HEK293T (cell line): Measurements from ENCODE around the gene SCUBE1.

Experiments
- CTCF ChIA-PET: fragments of 350-600 bp; formaldehyde crosslinking; extraction: SDS; loops from one replicate; lab custom pipeline; 2021; ENCODE audit warnings: antibody characterized with exemption, inconsistent platforms; lab: Yijun Ruan, JAX
- POLR2A ChIA-PET: fragments of 350-600 bp; formaldehyde crosslinking; extraction: SDS; loops from one replicate; lab custom pipeline; 2020; ENCODE audit warnings: antibody characterized with exemption, inconsistent platforms; lab: Yijun Ruan, JAX
- DNase-seq: peaks from one replicate; pipeline ENCODE4 v3.0.0; 2012; ENCODE audit warnings: mixed read lengths; ENCODE audit errors: extremely low spot score
- ARNT ChIP-seq: fragments of 450-650 bp; IDR thresholded peaks from 2 replicates; pipeline ENCODE4 v1.6.1; 2017; ENCODE audit warnings: mild to moderate bottlenecking
- BHLHE40 ChIP-seq: fragments of 450-650 bp; IDR thresholded peaks from 2 replicates; pipeline ENCODE4 v1.6.1; 2016; ENCODE audit warnings: mild to moderate bottlenecking, moderate library complexity, borderline replicate concordance
- CTBP1 ChIP-seq: fragments of 450-650 bp; IDR thresholded peaks from 2 replicates; pipeline ENCODE4 v1.6.1; 2016; ENCODE audit warnings: borderline replicate concordance
- ELF4 ChIP-seq: fragments of 450-650 bp; IDR thresholded peaks from 2 replicates; pipeline ENCODE4 v1.6.1; 2017; ENCODE audit warnings: antibody characterized with exemption
- FOXA1 ChIP-seq: fragments of 450-650 bp; IDR thresholded peaks from 2 replicates; pipeline ENCODE4 v1.6.1; 2016; ENCODE audit warnings: mild to moderate bottlenecking
- FOXK2 ChIP-seq: fragments of 450-650 bp; IDR thresholded peaks from 2 replicates; pipeline ENCODE4 v1.6.1; 2016; ENCODE audit warnings: mild to moderate bottlenecking
- FOXM1 ChIP-seq: fragments of 450-650 bp; IDR thresholded peaks from 2 replicates; pipeline ENCODE4 v1.6.1; 2017; ENCODE audit warnings: mild to moderate bottlenecking, borderline replicate concordance
- HDGF ChIP-seq: fragments of 450-650 bp; IDR thresholded peaks from 2 replicates; pipeline ENCODE4 v1.6.1; 2017; ENCODE audit warnings: antibody characterized with exemption, borderline replicate concordance
- L3MBTL2 ChIP-seq: fragments of 450-650 bp; conservative IDR thresholded peaks from 2 replicates; pipeline ENCODE4 v1.6.1; 2016; ENCODE audit warnings: mild to moderate bottlenecking
- LEF1 ChIP-seq: fragments of 450-650 bp; IDR thresholded peaks from 2 replicates; pipeline ENCODE4 v1.6.1; 2017; ENCODE audit warnings: mild to moderate bottlenecking, borderline replicate concordance
- NFRKB ChIP-seq: fragments of 450-650 bp; IDR thresholded peaks from 2 replicates; pipeline ENCODE4 v1.6.1; 2016; ENCODE audit warnings: mild to moderate bottlenecking, moderate library complexity
- SP1 ChIP-seq: fragments of 450-650 bp; IDR thresholded peaks from 2 replicates; pipeline ENCODE4 v1.6.1; 2017
- SUZ12 ChIP-seq: fragments of 450-650 bp; IDR thresholded peaks from 2 replicates; pipeline ENCODE4 v1.6.1; 2016; ENCODE audit warnings: mild to moderate bottlenecking
- TARDBP ChIP-seq: fragments of 450-650 bp; IDR thresholded peaks from 2 replicates; pipeline ENCODE4 v1.6.1; 2016
- ZNF384 ChIP-seq: fragments of 450-650 bp; IDR thresholded peaks from 2 replicates; pipeline ENCODE4 v1.6.1; 2016
- TF ChIP-seq, protein P1 (sequence below): fragments of 450-650 bp; IDR thresholded peaks from 2 replicates; pipeline ENCODE4 v1.6.1; 2016

Gene SCUBE1

DNA sequence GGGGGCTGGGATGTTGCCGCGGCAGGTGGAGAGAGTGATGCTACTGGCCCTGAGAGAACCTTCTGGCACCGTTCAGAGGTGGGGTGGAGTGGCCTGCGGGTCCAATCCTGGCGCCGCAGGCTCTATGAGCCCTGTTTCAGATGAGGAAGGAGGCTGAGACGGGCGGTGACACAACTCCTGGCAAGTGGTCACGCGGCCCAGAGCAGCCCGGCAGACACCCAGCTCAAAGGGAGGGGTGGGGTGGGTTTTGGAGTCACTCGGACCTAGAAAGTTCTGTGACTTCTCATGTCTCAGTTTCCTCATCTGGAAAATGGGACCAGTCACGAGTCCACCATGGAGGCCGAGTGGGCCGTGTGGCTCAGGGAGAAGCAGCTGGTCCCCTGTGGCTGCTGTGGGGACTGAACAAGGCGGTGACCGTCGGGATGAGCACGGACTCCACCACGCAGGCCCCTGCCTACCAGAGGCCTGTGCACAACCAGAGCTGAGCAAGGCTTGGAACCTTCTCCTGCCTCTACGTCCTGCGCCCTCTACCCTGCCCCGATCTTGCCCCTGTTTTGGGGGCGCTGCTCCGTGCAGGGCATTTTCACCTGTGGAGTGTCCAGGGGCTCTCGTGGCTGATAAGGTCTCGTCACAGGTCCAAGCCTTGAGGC is 188.2 kb downstream of the SCUBE1 start:
- CTCF ChIA-PET: no interaction called here
- no peak for DNase-seq
- POLR2A ChIA-PET: no interaction called here
- TF ChIP-seq SP1 (no peak), BHLHE40 (no peak), HDGF (no peak), FOXM1 (no peak), ZNF384 (no peak), NFRKB (no peak), ARNT (no peak), ELF4 (no peak), LEF1 (no peak), CTBP1 (no peak), L3MBTL2 (no peak)
- TF ChIP-seq, protein P1, sequence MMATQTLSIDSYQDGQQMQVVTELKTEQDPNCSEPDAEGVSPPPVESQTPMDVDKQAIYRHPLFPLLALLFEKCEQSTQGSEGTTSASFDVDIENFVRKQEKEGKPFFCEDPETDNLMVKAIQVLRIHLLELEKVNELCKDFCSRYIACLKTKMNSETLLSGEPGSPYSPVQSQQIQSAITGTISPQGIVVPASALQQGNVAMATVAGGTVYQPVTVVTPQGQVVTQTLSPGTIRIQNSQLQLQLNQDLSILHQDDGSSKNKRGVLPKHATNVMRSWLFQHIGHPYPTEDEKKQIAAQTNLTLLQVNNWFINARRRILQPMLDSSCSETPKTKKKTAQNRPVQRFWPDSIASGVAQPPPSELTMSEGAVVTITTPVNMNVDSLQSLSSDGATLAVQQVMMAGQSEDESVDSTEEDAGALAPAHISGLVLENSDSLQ: no peak

DNA sequence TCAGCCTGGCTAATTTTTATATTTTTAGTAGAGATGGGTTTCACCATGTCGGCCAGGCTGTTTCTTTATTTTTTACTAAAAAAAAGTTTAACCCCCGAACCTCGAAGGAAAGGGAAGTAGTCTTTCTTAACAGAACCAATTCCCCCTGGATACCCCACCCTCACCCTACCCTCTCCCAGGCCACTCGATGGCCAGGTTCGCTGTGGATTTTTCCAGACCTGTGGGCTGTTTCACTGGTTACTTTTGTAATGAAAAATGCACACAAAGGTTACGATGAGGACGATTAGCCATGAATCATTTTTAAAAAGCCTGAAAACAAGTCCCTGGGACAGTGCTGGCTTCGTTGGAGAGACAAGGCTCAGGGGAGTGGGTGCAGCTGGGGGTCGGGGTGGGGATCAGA is 189.3 kb downstream of the SCUBE1 start:
- TF ChIP-seq BHLHE40: no peak
- no peak for TF ChIP-seq ZNF384
- no peak for TF ChIP-seq L3MBTL2
- TF ChIP-seq SUZ12: no peak
- no peak for TF ChIP-seq TARDBP
- TF ChIP-seq NFRKB: no peak
- TF ChIP-seq ELF4: no peak
- no peak for TF ChIP-seq FOXA1
- TF ChIP-seq HDGF: no peak
- TF ChIP-seq CTBP1: no peak
- TF ChIP-seq, protein P1: no peak
- no peak for TF ChIP-seq LEF1
- no peak for TF ChIP-seq ARNT
- TF ChIP-seq SP1: no peak
- TF ChIP-seq FOXM1: no peak
- no peak for DNase-seq

GRCh38 chr22:43152357-43153071 is 190.7 kb downstream of the SCUBE1 start:
- no peak for DNase-seq
- POLR2A ChIA-PET: interaction anchor here (1.1 kb wide), 1 partner anchor 35 kb away, joined by 4 read pairs; no protein-coding TSS in a partner anchor
- CTCF ChIA-PET: no interaction called here
- TF ChIP-seq ARNT (no peak), HDGF (no peak), LEF1 (no peak), ELF4 (no peak), ZNF384 (no peak), FOXK2 (no peak), L3MBTL2 (no peak), BHLHE40 (no peak), FOXM1 (no peak), CTBP1 (no peak), NFRKB (no peak), FOXA1 (no peak), SUZ12 (no peak)
- TF ChIP-seq, protein P1: no peak

More for the DNA sequence above, 189.3 kb downstream of the SCUBE1 start:
- ChIA-PET POLR2A (no interaction called here), CTCF (no interaction called here)

GRCh38 chr22:43152003-43152356 is 191.2 kb downstream of the SCUBE1 start:
- no peak for DNase-seq
- no peak for TF ChIP-seq NFRKB
- 0 out of 2 replicates have a peak, but pooled peaks have one; percentile 25 for TF ChIP-seq L3MBTL2
- POLR2A ChIA-PET: no interaction called here
- CTCF ChIA-PET: no interaction called here

- peak; percentile 80 for DNase-seq
- ChIA-PET CTCF (no interaction called here), POLR2A (interaction anchor here (0.8 kb wide), 1 partner anchor 61 kb away, joined by 3 read pairs; no protein-coding TSS in a partner anchor)
- TF ChIP-seq L3MBTL2 (peak; percentile 93), ELF4 (no peak)
Observed at GRCh38 chr22:43151251-43152002, 191.7 kb downstream of the SCUBE1 start, which contains the start of gene TSPO. Gene TSPO (plus strand): TSS chr22:43151559. CDS start chr22:43159239, 7,680 bp downstream.

- ChIA-PET POLR2A (interaction anchor here (0.8 kb wide), 1 partner anchor 62 kb away, joined by 3 read pairs; no protein-coding TSS in a partner anchor), CTCF (no interaction called here)
- DNase-seq: no peak
- TF ChIP-seq FOXK2: no peak
- no peak for TF ChIP-seq TARDBP
- TF ChIP-seq NFRKB: no peak
- TF ChIP-seq, protein P1: no peak
- TF ChIP-seq FOXM1: no peak
- TF ChIP-seq SUZ12: no peak
- TF ChIP-seq HDGF: no peak
- no peak for TF ChIP-seq FOXA1
- TF ChIP-seq L3MBTL2: no peak
- TF ChIP-seq ZNF384: no peak
- no peak for TF ChIP-seq LEF1
Observed at GRCh38 chr22:43150731-43151206, 192.4 kb downstream of the SCUBE1 start.
